IMR-90 (cell line): ENCODE data around the gene MMP8. TPM values are rescaled to one million over a fixed set of nuclear protein-coding genes. Genes with fewer than 3 reads are reported as not detected.

Experiments
- ATAC-seq: fragments of 200-7000 bp; cut with Tn5 transposase; 2 replicates; pipeline ENCODE4 v1.9.1; 2020; ENCODE audit warnings: low read depth, mild to moderate bottlenecking, moderate library complexity
- BruUV-seq: library from RNA; stranded (reverse); fragments of 400-500 nt; replicated peaks from 2 replicates; lab custom pipeline; 2021; lab: Mats Ljungman, UMichigan
- CTCF ChIA-PET: fragments of 300-600 bp; formaldehyde crosslinking; extraction: SDS; loops from one replicate; lab custom pipeline; 2021; ENCODE audit warnings: antibody characterized with exemption; lab: Yijun Ruan, JAX
- POLR2A ChIA-PET: fragments of 300-600 bp; sonication (Branson Sonifier 250); formaldehyde crosslinking; loops from one replicate; lab custom pipeline; 2022; ENCODE audit warnings: antibody characterized with exemption; ENCODE audit not compliant: unreplicated experiment; lab: Charles Lee
- DNase-seq: peaks from one replicate; pipeline ENCODE4 v3.0.0; 2013
- H2AFZ ChIP-seq: replicated peaks from 2 replicates; pipeline ENCODE3; 2013; ENCODE audit warnings: low read length, mild to moderate bottlenecking; ENCODE audit not compliant: poor library complexity
- H2AK5ac ChIP-seq: 2 replicates; pipeline ENCODE4 v1.6.1; 2013; ENCODE audit warnings: low read depth, low read length, inconsistent platforms
- H2AK9ac ChIP-seq: replicated peaks from 2 replicates; pipeline ENCODE3; 2013; ENCODE audit warnings: mild to moderate bottlenecking, low read depth, low read length, moderate library complexity; ENCODE audit not compliant: poor library complexity
- H2BK120ac ChIP-seq: 2 replicates; pipeline ENCODE4 v1.6.1; 2013; ENCODE audit warnings: low read depth, low read length, inconsistent platforms
- H2BK15ac ChIP-seq: 3 replicates; pipeline ENCODE4 v1.6.1; 2013; ENCODE audit warnings: low read depth, low read length, inconsistent platforms
- H2BK20ac ChIP-seq: 2 replicates; pipeline ENCODE4 v1.6.1; 2013; ENCODE audit warnings: low read depth, mild to moderate bottlenecking, inconsistent platforms, low read length, moderate library complexity
- H2BK5ac ChIP-seq: 2 replicates; pipeline ENCODE4 v1.6.1; 2013; ENCODE audit warnings: mild to moderate bottlenecking, low read depth, low read length, inconsistent platforms; ENCODE audit not compliant: poor library complexity, severe bottlenecking
- H3K14ac ChIP-seq: replicated peaks from 2 replicates; pipeline ENCODE4 v1.6.1; 2013; ENCODE audit warnings: low read depth, low read length, inconsistent platforms
- H3K18ac ChIP-seq: 2 replicates; pipeline ENCODE4 v1.6.1; 2013; ENCODE audit warnings: low read depth, low read length, control low read depth
- H3K23ac ChIP-seq: 2 replicates; pipeline ENCODE4 v1.6.1; 2013; ENCODE audit warnings: low read depth, low read length, inconsistent platforms
- H3K27ac ChIP-seq: 2 replicates; pipeline ENCODE4 v1.5.1; 2013; ENCODE audit warnings: mild to moderate bottlenecking, control low read depth, low read length; ENCODE audit not compliant: insufficient read depth
- H3K27me3 ChIP-seq: 2 replicates; pipeline ENCODE4 v1.6.1; 2013; ENCODE audit warnings: low read length; ENCODE audit not compliant: control insufficient read depth, insufficient read depth
- H3K36me3 ChIP-seq: 2 replicates; pipeline ENCODE4 v1.6.1; 2013; ENCODE audit warnings: low read length, mixed read lengths; ENCODE audit not compliant: control insufficient read depth, insufficient read depth
- H3K4ac ChIP-seq: 2 replicates; pipeline ENCODE4 v1.6.1; 2013; ENCODE audit warnings: low read depth, low read length, inconsistent platforms
- H3K4me1 ChIP-seq: 2 replicates; pipeline ENCODE4 v1.6.1; 2013; ENCODE audit warnings: low read length, mixed read lengths; ENCODE audit not compliant: control insufficient read depth, insufficient read depth
- H3K4me2 ChIP-seq: 2 replicates; pipeline ENCODE4 v1.6.1; 2013; ENCODE audit warnings: low read depth, mild to moderate bottlenecking, control low read depth, low read length, moderate library complexity
- H3K4me3 ChIP-seq: 2 replicates; pipeline ENCODE4 v1.5.1; 2013; ENCODE audit warnings: low read depth, mild to moderate bottlenecking, control low read depth, low read length, moderate library complexity; ENCODE audit not compliant: insufficient read depth
- H3K56ac ChIP-seq: 2 replicates; pipeline ENCODE4 v1.6.1; 2013; ENCODE audit warnings: low read length, inconsistent platforms; ENCODE audit not compliant: insufficient read depth; ENCODE audit errors: extremely low read depth
- H3K79me1 ChIP-seq, 2 experiments: 2 replicates each; pipeline ENCODE4 v1.6.1; 2013; ENCODE audit warnings: low read length in 2 of 2, inconsistent platforms in 1 of 2, low read depth in 1 of 2
- H3K9ac ChIP-seq: 2 replicates; pipeline ENCODE4 v1.6.1; 2013; ENCODE audit warnings: low read depth, low read length, control low read depth
- H3K9me1 ChIP-seq: 2 replicates; pipeline ENCODE4 v1.6.1; 2013; ENCODE audit warnings: low read length, inconsistent platforms; ENCODE audit not compliant: insufficient read depth
- H3K9me3 ChIP-seq: 2 replicates; pipeline ENCODE4 v1.6.1; 2013; ENCODE audit warnings: low read length; ENCODE audit not compliant: control insufficient read depth, insufficient read depth
- H4K20me1 ChIP-seq: 2 replicates; pipeline ENCODE4 v1.6.1; 2013; ENCODE audit warnings: low read length, inconsistent platforms; ENCODE audit not compliant: insufficient read depth
- H4K5ac ChIP-seq: 2 replicates; pipeline ENCODE4 v1.6.1; 2013; ENCODE audit warnings: mild to moderate bottlenecking, low read depth, low read length, control low read depth
- H4K8ac ChIP-seq, 2 experiments: 2 replicates each; pipeline ENCODE4 v1.6.1; 2013; ENCODE audit warnings: low read depth in 2 of 2, low read length in 2 of 2, control low read depth in 1 of 2, inconsistent platforms in 1 of 2
- H4K91ac ChIP-seq: 2 replicates; pipeline ENCODE4 v1.6.1; 2013; ENCODE audit warnings: low read depth, low read length, inconsistent platforms; ENCODE audit not compliant: insufficient read depth
- BHLHE40 ChIP-seq: fragments of 150-350 bp; IDR thresholded peaks from 2 replicates; pipeline ENCODE4 v1.6.1; 2016; ENCODE audit warnings: mild to moderate bottlenecking, low read depth, low read length
- CEBPB ChIP-seq: IDR thresholded peaks from 2 replicates; pipeline ENCODE4 v1.6.1; 2012; ENCODE audit warnings: low read depth, low read length, improper control_type of control experiment
- CHD1 ChIP-seq: IDR thresholded peaks from 2 replicates; pipeline ENCODE4 v1.6.1; 2012; ENCODE audit warnings: low read depth, low read length, improper control_type of control experiment
- CTCF ChIP-seq: conservative IDR thresholded peaks from 2 replicates; pipeline ENCODE4 v1.5.1; 2012; ENCODE audit warnings: mild to moderate bottlenecking, low read depth, low read length, improper control_type of control experiment
- ELK1 ChIP-seq: fragments of 150-350 bp; IDR thresholded peaks from 2 replicates; pipeline ENCODE4 v1.6.1; 2016; ENCODE audit warnings: low read depth, mild to moderate bottlenecking, low read length, moderate library complexity, borderline replicate concordance
- MAFK ChIP-seq: IDR thresholded peaks from 2 replicates; pipeline ENCODE4 v1.6.1; 2012; ENCODE audit warnings: low read depth, low read length, improper control_type of control experiment
- MXI1 ChIP-seq: IDR thresholded peaks from 2 replicates; pipeline ENCODE4 v1.6.1; 2012; ENCODE audit warnings: low read depth, mild to moderate bottlenecking, low read length, moderate library complexity, borderline replicate concordance
- NFE2L2 ChIP-seq: fragments of 150-350 bp; IDR thresholded peaks from 2 replicates; pipeline ENCODE4 v1.6.1; 2016; ENCODE audit warnings: low read depth, mild to moderate bottlenecking, low read length
- RAD21 ChIP-seq: IDR thresholded peaks from 2 replicates; pipeline ENCODE4 v1.6.1; 2012; ENCODE audit warnings: low read length, improper control_type of control experiment
- RCOR1 ChIP-seq: IDR thresholded peaks from 2 replicates; pipeline ENCODE4 v1.6.1; 2012; ENCODE audit warnings: mild to moderate bottlenecking, low read length, improper control_type of control experiment; ENCODE audit not compliant: insufficient replicate concordance
- RFX5 ChIP-seq: IDR thresholded peaks from 2 replicates; pipeline ENCODE4 v1.8.0; 2012; ENCODE audit warnings: low read depth, mild to moderate bottlenecking, low read length, moderate library complexity
- SMC3 ChIP-seq: fragments of 150-350 bp; IDR thresholded peaks from 2 replicates; pipeline ENCODE4 v1.6.1; 2016; ENCODE audit warnings: low read depth, mild to moderate bottlenecking, antibody characterized with exemption, low read length, moderate library complexity
- USF2 ChIP-seq: fragments of 150-350 bp; IDR thresholded peaks from 2 replicates; pipeline ENCODE4 v1.6.1; 2017; ENCODE audit warnings: mild to moderate bottlenecking, antibody characterized with exemption, low read length, low read depth
- WGBS, 2 experiments: methylation state at CpG; one replicate each; pipeline versions ENCODE4 v1.1.5 to v1.1.7; 2013; ENCODE audit warnings: missing lambda C conversion rate in 2 of 2; ENCODE audit not compliant: insufficient read length in 1 of 2; ENCODE audit errors: extremely low coverage in 2 of 2; 5-methylcytosine and 5-hydroxymethylcytosine counted together
- dilution Hi-C: fragments of 300-500 bp; cut with HindIII; formaldehyde crosslinking; loops from one replicate; pipeline ENCODE4 v1.14.3; 2018; ENCODE audit warnings: low sequenced_read_pairs; ENCODE audit not compliant: unreplicated experiment
- in situ Hi-C: fragments of 300-500 bp; cut with MboI; formaldehyde crosslinking; loops from 3 replicates; pipeline ENCODE4 v1.14.3; 2019; ENCODE audit warnings: low sequenced_read_pairs, inconsistent platforms, mixed read lengths
- intact Hi-C: fragments of 100-400 bp; cut with micrococcal nuclease; formaldehyde crosslinking; loops from 2 replicates; pipeline ENCODE4 v1.10.0; 2022
- polyA plus RNA-seq, 3 experiments: library from polyadenylated mRNA; depleted of rRNA; stranded (reverse); fragments of >200 nt; gene quantifications; 2 replicates each; pipeline ENCODE4 v1.2.3, GENCODE V29; 2012; ENCODE audit warnings: low replicate concordance in 1 of 3
- total RNA-seq: library from RNA; depleted of rRNA; stranded (reverse); fragments of >200 nt; gene quantifications from 2 replicates; pipeline ENCODE4 v1.2.3, GENCODE V29; 2012

The MMP8 gene
- total and polyA plus RNA-seq, 2 of the 4 experiments (the other 2 are of a cell fraction), result 0.05 to 0.18 TPM

GRCh38 chr11:102685338-102685737, 39.4 kb downstream of the MMP8 start:
- H3K36me3 ChIP-seq, result no peaks in the 10 kb centered on the region
- no peak overlapping the region for H2AK5ac ChIP-seq
- no peak overlapping the region for H3K4me2 ChIP-seq
- H2AK9ac ChIP-seq, result no peak overlapping the region
- dilution Hi-C loops, result no loop called here
- WGBS, 2 experiments, result no CpG with 5 or more reads among the region's 3 CpGs
- DNase-seq (no peak), ATAC-seq (no peak)
- H2AFZ ChIP-seq, result no peak overlapping the region
- H3K14ac ChIP-seq, result no peak overlapping the region
- no TSS peak for BruUV-seq
- in situ Hi-C loops, result no loop called here
- peaks cover 5% of the 10 kb centered on the region for H3K27me3 ChIP-seq
- intact Hi-C loops, result no loop called here
- H2BK20ac ChIP-seq, result no peak overlapping the region
- H3K23ac ChIP-seq, result no peak overlapping the region
- H3K4ac ChIP-seq, result no peak overlapping the region
- no peak overlapping the region for H3K27ac ChIP-seq
- no peak overlapping the region for H3K4me3 ChIP-seq
- ChIA-PET CTCF (interaction anchor here (1.1 kb wide), 1 partner anchor 19 kb away, joined by 3 read pairs; no protein-coding TSS in a partner anchor), POLR2A (no interaction called here)
- no peak overlapping the region for H4K8ac ChIP-seq
- H4K91ac ChIP-seq, result no peak overlapping the region
- H2BK120ac ChIP-seq, result no peak overlapping the region
- no peak overlapping the region for H4K5ac ChIP-seq
- H2BK15ac ChIP-seq, result no peak overlapping the region
- no peak overlapping the region for H2BK5ac ChIP-seq
- peaks cover 2% of the 10 kb centered on the region; the same call in 1 of the 2 replicates for H3K9me1 ChIP-seq
- H4K20me1 ChIP-seq, result no peaks in the 10 kb centered on the region
- H3K4me1 ChIP-seq, result no peaks in the 10 kb centered on the region
- H3K79me1 ChIP-seq, result no peaks in the 10 kb centered on the region
- H3K9ac ChIP-seq, result no peak overlapping the region
- no peak overlapping the region for H3K18ac ChIP-seq
- H3K56ac ChIP-seq, result no peak overlapping the region
- TF ChIP-seq ELK1 (no peak), RCOR1 (no peak), MXI1 (no peak), CTCF (no peak), RAD21 (no peak), USF2 (no peak), BHLHE40 (no peak), SMC3 (no peak), NFE2L2 (no peak), RFX5 (no peak), CHD1 (no peak), MAFK (no peak), CEBPB (no peak)
- H3K9me3 ChIP-seq, result no peaks in the 10 kb centered on the region
